NOMO-1 treated with dmso at 0.1 percent for 144 hours (cell line): ENCODE data around the gene GALNT17.

Experiments
- DNase-seq: peaks from one replicate; lab custom pipeline; 2025; ENCODE audit not compliant: unreplicated experiment; lab: John Stamatoyannopoulos, UW

The GALNT17 gene

GRCh38 chr7:71384094-71384493 lies 252.2 kb downstream of the GALNT17 start:
- DNase-seq, result no peak

GRCh38 chr7:71385330-71385729 lies 253.4 kb downstream of the GALNT17 start:
- DNase-seq, result no peak

DNA sequence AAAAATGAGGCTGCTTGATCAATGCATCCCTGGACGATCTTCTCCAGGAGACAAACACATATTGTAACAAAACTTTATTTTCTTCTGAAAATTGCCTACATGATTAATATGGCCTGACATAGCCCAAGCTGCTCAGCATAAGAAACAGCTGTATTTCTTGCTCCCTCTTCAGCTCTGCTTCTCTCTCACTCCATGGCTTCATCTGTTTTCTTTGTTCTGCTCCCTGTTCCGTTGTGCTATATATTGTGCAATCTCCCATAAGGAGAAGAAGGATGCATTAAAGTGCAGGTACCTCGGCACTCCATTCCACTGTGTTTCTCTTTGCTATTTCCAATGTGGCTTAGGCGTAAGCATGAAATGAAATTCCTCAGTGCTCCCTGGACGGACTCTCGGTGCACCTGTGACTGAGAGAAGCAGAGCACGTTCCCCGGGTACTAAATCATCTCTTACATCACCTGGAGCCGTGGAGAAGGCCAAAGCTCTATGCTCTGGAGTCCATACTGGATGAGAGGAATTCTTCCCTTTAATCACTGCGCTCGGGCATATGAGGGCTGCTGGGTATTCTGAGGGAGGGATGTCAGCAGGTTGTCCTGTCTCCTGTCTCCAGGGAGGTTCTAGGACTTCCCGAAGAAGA lies 254.3 kb downstream of the GALNT17 start:
- DNase-seq, result no peak

DNA sequence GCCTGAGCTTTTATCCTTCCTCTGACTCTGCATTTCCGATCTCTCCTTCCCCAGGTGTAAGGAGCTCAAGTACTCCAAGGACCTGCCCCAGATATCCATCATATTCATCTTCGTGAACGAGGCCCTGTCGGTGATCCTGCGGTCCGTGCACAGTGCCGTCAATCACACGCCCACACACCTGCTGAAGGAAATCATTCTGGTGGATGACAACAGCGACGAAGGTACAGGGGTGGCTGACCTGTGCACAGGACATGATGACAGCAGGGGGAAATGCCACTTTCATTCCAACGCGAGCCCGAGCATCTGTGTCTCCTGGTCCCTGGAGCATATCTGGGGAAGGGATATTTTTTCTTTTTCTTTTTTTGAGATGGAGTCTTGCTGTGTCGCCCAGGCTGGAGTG lies 256.2 kb downstream of the GALNT17 start:
- no peak for DNase-seq

GRCh38 chr7:71389976-71390375 lies 258.0 kb downstream of the GALNT17 start:
- no peak for DNase-seq

DNA sequence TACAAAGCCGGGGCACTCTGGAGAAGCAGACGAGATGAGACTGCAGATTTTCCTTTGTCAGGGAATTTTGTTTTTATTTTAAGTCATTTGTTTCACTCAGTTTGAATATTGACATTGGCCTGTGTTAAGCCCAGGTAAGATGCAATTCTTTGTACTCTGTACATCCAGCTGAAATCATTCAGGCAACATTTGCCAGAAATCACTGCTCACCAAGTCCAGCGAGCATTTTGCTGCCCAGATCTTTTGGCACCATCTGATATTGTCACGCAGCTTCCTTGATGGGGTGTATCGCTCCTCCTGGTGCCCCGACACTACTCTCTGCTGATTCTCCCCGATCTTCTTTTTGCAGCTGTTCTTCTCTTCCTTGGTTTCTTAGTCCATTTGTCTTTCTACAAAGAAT lies 261.7 kb downstream of the GALNT17 start:
- DNase-seq, result no peak

GRCh38 chr7:71402684-71403083 lies 270.7 kb downstream of the GALNT17 start:
- no peak for DNase-seq

- no peak for DNase-seq
Observed at GRCh38 chr7:71403202-71403946, 271.4 kb downstream of the GALNT17 start.

DNA sequence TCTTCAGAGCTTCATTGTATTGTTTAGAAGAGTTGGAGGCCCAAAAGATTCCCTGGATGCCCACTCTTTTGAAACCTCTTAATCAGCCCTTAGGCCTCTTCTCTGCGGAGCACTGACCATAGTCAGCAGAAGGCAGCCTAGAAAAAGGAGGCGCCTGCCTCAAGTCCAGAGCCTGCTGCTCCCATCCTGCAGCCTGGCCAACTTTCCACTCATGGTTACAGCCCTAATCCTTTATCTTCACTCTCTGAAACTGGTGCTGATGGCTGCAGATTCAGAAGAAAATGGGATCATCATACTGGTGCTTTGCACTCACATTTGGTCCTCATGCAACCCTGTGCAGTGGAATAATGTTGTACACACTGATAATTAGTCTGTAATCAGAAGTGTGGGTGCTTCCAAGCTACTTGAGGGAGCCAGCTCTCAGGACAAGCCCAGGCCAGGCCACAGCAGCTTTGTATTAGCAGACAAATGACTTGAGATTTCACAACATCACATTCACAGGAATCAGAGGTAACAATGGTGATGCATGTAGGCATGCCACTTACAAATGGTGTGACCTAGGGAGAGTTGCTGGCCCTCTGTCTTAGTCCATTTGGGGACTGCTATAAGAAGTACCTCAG lies 272.9 kb downstream of the GALNT17 start:
- DNase-seq, result no peak

GRCh38 chr7:71408271-71408670 lies 276.3 kb downstream of the GALNT17 start:
- no peak for DNase-seq

GRCh38 chr7:71409550-71410157 lies 277.7 kb downstream of the GALNT17 start:
- no peak for DNase-seq

DNA sequence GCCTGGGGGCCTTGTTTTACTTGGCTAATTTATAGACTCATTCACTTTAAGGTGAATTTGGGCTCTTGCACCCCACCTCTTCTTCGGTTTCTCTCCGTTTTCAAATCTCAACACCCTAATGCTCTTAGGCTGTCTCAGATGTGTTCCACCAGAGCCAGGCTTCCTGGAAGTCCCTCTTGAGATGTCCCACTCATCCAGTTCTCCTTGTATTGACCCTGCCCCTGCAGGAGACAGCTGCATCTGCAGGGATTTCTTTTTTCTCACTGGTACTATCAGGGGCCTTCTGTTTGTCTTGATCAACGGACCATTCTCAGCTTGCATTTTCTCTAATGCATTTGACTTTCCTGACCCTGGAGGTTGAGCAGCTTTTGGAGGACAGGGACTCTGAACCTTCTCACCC lies 279.5 kb downstream of the GALNT17 start:
- no peak for DNase-seq

DNA sequence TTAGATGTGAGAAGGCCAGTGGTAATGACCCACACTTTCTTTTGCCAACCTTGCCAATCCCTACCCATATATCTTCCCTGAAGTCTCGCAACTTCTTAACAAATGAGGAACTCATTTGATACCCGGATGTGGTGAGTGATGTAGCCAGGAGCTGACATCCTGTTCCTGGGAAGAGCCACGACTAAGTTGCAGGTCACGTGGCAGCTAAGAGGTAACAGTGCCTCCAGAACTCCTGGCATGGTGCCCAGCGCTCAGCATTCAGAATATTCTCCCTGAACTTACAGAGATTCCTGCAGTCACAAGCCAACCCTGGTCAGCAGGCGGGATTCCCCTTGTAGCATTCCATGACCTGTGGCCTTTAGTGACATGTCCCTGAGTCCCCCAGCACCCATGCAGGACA lies 282.5 kb downstream of the GALNT17 start:
- no peak for DNase-seq

GRCh38 chr7:71419546-71420337 lies 287.8 kb downstream of the GALNT17 start:
- no peak for DNase-seq

DNA sequence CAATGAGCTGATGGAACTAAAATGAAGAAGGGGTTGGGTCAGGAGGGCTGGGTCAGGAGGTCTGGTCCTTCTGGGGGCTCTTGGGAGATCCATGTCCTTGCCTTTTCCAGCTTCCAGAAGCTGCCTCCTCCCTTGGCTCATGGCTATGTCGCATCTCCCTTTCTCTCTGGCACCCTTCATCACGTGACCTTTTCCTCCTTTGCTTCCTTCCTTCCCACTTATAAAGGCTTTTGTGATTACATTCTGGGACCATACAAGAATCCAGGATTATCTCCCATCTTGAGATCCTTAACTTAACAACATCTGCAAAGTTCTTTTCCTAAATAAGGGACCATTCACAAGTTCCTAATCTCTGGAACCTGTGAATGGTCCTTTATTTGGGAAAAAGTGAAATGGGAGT lies 290.2 kb downstream of the GALNT17 start:
- DNase-seq, result no peak

DNA sequence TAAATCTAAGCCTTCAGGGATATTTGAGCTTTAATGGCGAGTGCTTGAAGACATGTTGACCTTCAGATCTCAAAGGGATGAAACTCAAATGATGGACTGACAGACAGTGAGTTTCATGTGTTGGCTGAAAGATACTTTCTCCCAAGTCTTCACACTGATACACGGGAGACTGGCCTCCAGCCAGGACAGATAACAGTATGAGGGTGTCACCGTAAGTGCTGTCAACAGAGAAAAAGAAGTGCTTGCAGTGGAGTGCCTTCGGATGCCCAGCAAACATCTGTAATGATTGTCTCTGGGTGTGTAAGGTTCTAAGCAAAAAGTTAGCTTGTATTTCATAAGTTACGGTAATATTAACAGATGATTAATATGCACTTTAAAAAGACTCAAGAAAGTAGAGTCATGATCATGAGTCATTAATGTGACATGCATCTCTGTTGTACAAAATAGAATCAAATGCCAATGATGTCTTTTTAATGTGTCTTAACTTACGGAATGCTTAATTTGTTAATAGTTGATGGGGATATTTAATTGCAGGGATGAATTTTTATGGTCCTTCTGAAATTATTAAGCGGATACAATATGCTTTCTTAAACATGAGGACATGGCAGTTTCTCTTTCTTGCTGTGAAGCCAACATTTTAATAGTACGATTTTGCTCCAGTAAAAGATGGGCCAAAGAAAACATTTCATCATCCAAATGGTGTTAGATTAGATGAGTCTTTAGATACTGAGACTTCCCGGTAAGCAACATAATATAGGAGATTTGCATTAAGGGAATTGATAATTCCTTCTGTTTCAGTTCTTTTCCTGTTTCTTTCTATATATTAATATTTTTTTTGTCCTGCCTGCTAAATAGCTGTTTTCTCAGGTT lies 292.5 kb downstream of the GALNT17 start:
- no peak for DNase-seq

DNA sequence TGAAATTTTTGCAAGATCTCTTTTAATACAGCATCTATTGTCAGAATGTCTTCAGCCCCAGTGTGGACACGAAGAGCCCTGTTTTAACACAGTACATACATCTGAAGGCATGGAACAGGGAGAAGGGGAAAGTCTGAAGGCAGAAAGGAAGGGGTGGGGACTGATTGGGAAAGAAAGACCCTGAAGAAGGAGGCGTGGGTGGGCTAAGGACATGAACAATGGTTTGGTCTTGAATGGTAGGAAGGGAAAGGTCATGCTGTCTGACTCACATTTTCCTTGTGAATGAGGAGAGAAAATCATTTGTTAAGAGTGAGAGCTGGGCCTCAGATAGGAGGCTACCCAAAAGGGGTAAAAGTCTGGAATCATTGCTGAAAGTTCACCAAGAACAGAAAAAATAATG lies 297.1 kb downstream of the GALNT17 start:
- no peak for DNase-seq

GRCh38 chr7:71430246-71430645 lies 298.3 kb downstream of the GALNT17 start:
- no peak for DNase-seq

DNA sequence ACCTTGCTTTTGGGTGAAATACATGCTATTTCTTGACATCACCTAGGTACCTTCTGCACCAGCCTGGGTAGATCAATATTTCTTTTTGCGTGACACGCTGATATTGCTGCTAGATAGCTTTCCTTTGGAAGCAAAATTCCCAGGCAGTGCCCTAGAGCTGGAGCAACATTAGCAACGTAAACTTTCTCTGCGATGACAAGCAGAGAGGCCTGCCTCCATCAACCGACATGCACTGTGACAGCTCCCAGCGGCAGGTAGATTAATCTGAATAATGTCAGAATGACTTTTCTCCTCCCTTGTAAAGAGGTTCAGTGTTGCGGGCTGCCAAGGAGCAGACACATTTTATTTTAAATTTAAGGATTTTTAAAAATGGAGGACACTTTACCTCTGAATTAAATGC lies 307.4 kb downstream of the GALNT17 start:
- DNase-seq, result no peak

- DNase-seq, result peak; percentile 48
Observed at GRCh38 chr7:71442492-71443190, 310.7 kb downstream of the GALNT17 start.
